C4-2B (cell line): ENCODE measurements around the gene MTMR12.

Experiments used
- CTCF ChIP-seq: fragments of 450-650 bp; conservative IDR thresholded peaks from 2 replicates; pipeline ENCODE4 v1.5.1; 2017; ENCODE audit warnings: mild to moderate bottlenecking
- ZFX ChIP-seq: fragments of 450-650 bp; IDR thresholded peaks from 2 replicates; pipeline ENCODE4 v1.6.1; 2017

DNA sequence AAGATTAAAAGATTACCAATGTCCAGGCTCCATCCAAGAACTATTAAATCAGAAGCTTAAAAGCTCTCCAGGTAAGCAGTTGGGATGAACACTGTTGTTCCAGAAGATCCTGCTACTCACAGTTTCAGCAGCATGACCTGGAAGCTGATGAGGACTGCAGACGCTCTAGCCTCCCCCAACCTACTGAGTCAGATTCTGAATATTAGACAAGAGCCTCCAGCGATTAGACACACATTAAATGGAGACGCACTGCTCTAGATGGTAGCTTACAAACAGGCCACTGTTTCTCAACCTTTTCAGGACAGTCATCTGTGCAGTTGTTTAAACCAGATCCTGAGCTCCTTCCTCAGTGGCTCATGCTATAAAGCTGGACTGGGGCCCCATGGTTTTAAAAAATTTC lies 54.3 kb downstream of the MTMR12 start:
- no peak for TF ChIP-seq CTCF
- no peak for TF ChIP-seq ZFX
